Uterus (tissue), 4 donors: ENCODE measurements around the gene UBTF. TPM values are rescaled to one million over a fixed set of nuclear protein-coding genes. Genes with fewer than 3 reads are reported as not detected.

Experiments
- DNase-seq, 2 donors: peaks; one replicate each; pipeline ENCODE4 v3.0.0-alpha.2; 2019 to 2020
- H3K27ac ChIP-seq, 2 donors: fragments of 200-600 bp; sonication (generic); 1 replicate in 1 of 2; 2 replicates in 1 of 2; pipeline ENCODE4 v1.5.1; 2016 to 2018
- H3K27me3 ChIP-seq, 2 donors: fragments of 200-600 bp; sonication (generic); one replicate each; pipeline ENCODE4 v1.5.1; 2018 to 2019; ENCODE audit warnings: control low read depth in 1 of 2
- H3K36me3 ChIP-seq, 2 donors: fragments of 200-600 bp; sonication (generic); one replicate each; pipeline ENCODE4 v1.5.1; 2019; ENCODE audit warnings: control low read depth in 1 of 2
- H3K4me1 ChIP-seq, 2 donors: fragments of 200-600 bp; sonication (generic); one replicate each; pipeline ENCODE4 v1.5.1; 2018 to 2019; ENCODE audit warnings: control low read depth in 1 of 2
- H3K4me3 ChIP-seq, 2 donors: fragments of 200-600 bp; sonication (generic); 1 replicate in 1 of 2; 2 replicates in 1 of 2; pipeline ENCODE4 v1.5.1; 2018 to 2019; ENCODE audit warnings: mild to moderate bottlenecking in 1 of 2
- H3K9me3 ChIP-seq, 2 donors: fragments of 200-600 bp; sonication (generic); one replicate each; pipeline ENCODE4 v1.5.1; 2019; ENCODE audit warnings: control low read depth in 1 of 2
- POLR2A ChIP-seq, 2 donors: fragments of 450-650 bp; IDR thresholded peaks; one replicate each; pipeline ENCODE4 v1.6.1; 2016; ENCODE audit warnings: antibody characterized with exemption in 2 of 2, mild to moderate bottlenecking in 1 of 2, moderate library complexity in 1 of 2
- intact Hi-C: fragments of 100-400 bp; cut with DNase I; formaldehyde crosslinking; loops from one replicate; pipeline ENCODE4 v1.15.1; 2023; ENCODE audit warnings: low total_unique reads
- total RNA-seq, 4 donors: library from RNA; depleted of rRNA in 3 of 4; stranded (reverse); fragments of >200 nt in 3 of 4; gene quantifications; one replicate each; pipeline versions ENCODE4 v1.1.0 to v1.2.4, GENCODE V29; 2014 to 2023
- TF ChIP-seq, protein P1 (sequence below), 4 experiments: fragments of 200-600 bp in 2 of 4; fragments of 450-650 bp in 2 of 4; sonication (generic) in 2 of 4; IDR thresholded peaks; one replicate each; pipeline ENCODE4 v1.5.1; 2016 to 2019; ENCODE audit warnings: antibody characterized with exemption in 4 of 4, mild to moderate bottlenecking in 2 of 4, moderate library complexity in 1 of 4
- donor health status: DM: yes; HTN: yes; CAD: no.

UBTF gene
- total RNA-seq, 4 donors from 2014 or later: 17.4 to 124 (median 72.9) TPM

- no peaks in the 10 kb centered on the region for H3K27me3 ChIP-seq
- TF ChIP-seq POLR2A (IDR thresholded peaks at IDR 0.05): no peak
- TF ChIP-seq, protein P1, sequence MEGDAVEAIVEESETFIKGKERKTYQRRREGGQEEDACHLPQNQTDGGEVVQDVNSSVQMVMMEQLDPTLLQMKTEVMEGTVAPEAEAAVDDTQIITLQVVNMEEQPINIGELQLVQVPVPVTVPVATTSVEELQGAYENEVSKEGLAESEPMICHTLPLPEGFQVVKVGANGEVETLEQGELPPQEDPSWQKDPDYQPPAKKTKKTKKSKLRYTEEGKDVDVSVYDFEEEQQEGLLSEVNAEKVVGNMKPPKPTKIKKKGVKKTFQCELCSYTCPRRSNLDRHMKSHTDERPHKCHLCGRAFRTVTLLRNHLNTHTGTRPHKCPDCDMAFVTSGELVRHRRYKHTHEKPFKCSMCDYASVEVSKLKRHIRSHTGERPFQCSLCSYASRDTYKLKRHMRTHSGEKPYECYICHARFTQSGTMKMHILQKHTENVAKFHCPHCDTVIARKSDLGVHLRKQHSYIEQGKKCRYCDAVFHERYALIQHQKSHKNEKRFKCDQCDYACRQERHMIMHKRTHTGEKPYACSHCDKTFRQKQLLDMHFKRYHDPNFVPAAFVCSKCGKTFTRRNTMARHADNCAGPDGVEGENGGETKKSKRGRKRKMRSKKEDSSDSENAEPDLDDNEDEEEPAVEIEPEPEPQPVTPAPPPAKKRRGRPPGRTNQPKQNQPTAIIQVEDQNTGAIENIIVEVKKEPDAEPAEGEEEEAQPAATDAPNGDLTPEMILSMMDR (IDR thresholded peaks at IDR 0.05): no peak
- no peak for DNase-seq
- H3K4me1 ChIP-seq: peaks cover 0 to 14% of the 10 kb centered on the region in 2 donors
- no peaks in the 10 kb centered on the region for H3K9me3 ChIP-seq
- no peak overlapping the region for H3K4me3 ChIP-seq
- no peaks in the 10 kb centered on the region for H3K36me3 ChIP-seq
- H3K27ac ChIP-seq: no peak overlapping the region
- intact Hi-C loops: no loop called here
Measured at GRCh38 chr17:44207743-44208142, 11.7 kb downstream of the UBTF start.

DNA sequence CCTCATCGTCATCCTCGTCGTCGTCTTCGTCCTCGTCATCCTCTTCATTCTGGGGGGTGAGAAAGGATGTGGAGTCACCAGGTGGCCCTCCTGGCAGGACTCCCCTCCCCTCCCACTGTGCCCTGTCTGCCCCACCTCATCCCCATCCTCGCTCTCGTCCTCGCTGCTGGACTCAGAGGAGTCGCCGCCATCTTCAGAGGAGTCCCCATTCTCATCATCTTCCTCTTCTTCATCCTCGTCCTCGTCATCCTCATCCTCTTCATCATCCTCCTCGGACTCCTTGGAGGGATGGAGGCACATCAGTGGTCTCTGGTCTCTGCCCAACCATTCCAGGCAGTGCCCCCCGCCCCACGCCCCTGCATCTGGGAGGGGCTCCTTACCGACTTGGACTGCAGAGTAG lies 12.2 kb downstream of the UBTF start:
- no peaks in the 10 kb centered on the region for H3K36me3 ChIP-seq
- peaks cover 0 to 14% of the 10 kb centered on the region in 2 donors for H3K4me1 ChIP-seq
- TF ChIP-seq, protein P1 (IDR thresholded peaks at IDR 0.05): no peak
- no peak for TF ChIP-seq POLR2A (IDR thresholded peaks at IDR 0.05)
- no peak for DNase-seq
- no peaks in the 10 kb centered on the region for H3K9me3 ChIP-seq
- no peak overlapping the region for H3K27ac ChIP-seq
- intact Hi-C loops: no loop called here
- H3K27me3 ChIP-seq: no peaks in the 10 kb centered on the region
- H3K4me3 ChIP-seq: no peak overlapping the region

GRCh38 chr17:44206825-44207155 lies 12.7 kb downstream of the UBTF start:
- TF ChIP-seq, protein P1 (IDR thresholded peaks at IDR 0.05): no peak
- no peak for TF ChIP-seq POLR2A (IDR thresholded peaks at IDR 0.05)
- intact Hi-C loops: no loop called here
- Histone ChIP-seq H3K27me3 (no peaks in the 10 kb centered on the region), H3K27ac (no peak overlapping the region), H3K4me1 (peaks cover 0 to 14% of the 10 kb centered on the region in 2 donors), H3K36me3 (no peaks in the 10 kb centered on the region), H3K9me3 (no peaks in the 10 kb centered on the region), H3K4me3 (no peak overlapping the region)
- no peak for DNase-seq

- no peak for DNase-seq
- intact Hi-C loops: no loop called here
- TF ChIP-seq, protein P1 (IDR thresholded peaks at IDR 0.05): no peak
- TF ChIP-seq POLR2A (IDR thresholded peaks at IDR 0.05): no peak
- Histone ChIP-seq H3K4me1 (peaks cover 0 to 12% of the 10 kb centered on the region in 2 donors), H3K4me3 (no peak overlapping the region), H3K27me3 (no peaks in the 10 kb centered on the region), H3K9me3 (no peaks in the 10 kb centered on the region), H3K36me3 (no peaks in the 10 kb centered on the region), H3K27ac (no peak overlapping the region)
Measured at GRCh38 chr17:44205962-44206824, 13.3 kb downstream of the UBTF start.

DNA sequence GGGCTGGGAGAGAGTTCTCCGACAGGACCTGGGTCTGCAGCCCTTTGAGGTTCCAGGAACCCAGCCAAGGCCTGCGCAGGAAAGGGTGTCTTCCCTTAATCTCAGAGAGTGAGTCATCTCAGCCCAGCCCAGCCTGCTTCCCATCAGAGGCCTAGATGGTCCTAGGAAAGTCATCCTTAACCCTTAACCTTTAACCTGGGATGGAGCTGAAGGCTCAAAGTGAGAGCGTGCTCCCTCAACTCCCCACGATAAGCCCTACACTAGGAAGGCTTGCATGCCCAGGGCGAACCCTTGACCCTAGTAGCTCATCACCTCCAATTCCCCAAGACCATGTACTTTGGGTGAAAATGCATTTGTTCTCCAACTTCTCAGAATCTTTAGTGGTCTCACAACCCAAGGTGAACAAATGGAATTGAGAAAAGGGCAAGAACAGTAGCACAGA lies 15.0 kb downstream of the UBTF start:
- Histone ChIP-seq H3K27me3 (no peaks in the 10 kb centered on the region), H3K36me3 (no peaks in the 10 kb centered on the region), H3K27ac (no peak overlapping the region), H3K4me1 (peaks cover 0 to 6% of the 10 kb centered on the region in 2 donors), H3K4me3 (no peak overlapping the region), H3K9me3 (no peaks in the 10 kb centered on the region)
- TF ChIP-seq POLR2A (IDR thresholded peaks at IDR 0.05): no peak
- TF ChIP-seq, protein P1 (IDR thresholded peaks at IDR 0.05): no peak
- intact Hi-C loops: no loop called here
- DNase-seq: no peak
